ENCODE data around the gene CFAP100.

The CFAP100 gene

DNA sequence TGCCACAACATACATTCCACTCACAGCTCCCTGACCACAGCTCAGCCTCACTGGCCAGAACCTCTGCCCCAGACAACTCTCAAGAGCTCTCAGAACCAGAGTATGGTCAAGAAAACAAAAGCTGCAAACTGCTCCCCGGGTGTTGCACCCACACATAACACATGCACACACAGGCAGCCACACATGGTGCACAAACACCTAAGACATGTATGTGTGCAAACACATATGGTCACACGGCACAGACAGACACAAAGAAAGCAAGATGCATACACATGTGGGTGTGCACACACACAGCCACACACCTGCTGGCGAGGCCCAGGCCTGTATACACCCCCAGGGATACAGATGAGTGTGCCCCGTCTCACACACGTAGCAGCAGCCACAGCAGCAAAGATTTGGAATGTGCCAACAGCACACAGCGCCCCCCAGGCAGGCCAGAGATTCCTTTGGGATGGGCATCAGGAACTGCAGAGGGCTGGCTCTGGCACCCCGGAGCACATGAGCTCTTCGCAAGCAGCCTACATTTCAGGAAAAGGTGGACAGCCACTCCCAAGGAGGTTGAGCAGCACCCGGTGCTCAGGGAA, 44.1 kb upstream of the CFAP100 start:
- Histone ChIP-seq H3K27me3 (ENCODE audit: control insufficient read depth in 5 of 5, insufficient read depth in 4 of 5, low read length in 5 of 5) (no peaks in the 10 kb centered on the region), H3K9me3 (ENCODE audit: control insufficient read depth in 5 of 5, low read length in 5 of 5) (no peaks in the 10 kb centered on the region), H3K4me1 (ENCODE audit: control insufficient read depth in 5 of 5, insufficient read depth in 5 of 5, low read length in 5 of 5) (peaks cover 11 to 98% (median 80%) of the 10 kb centered on the region in 5 donors), H3K9ac (ENCODE audit: low read length in 5 of 5) (peak overlapping the region in 1 of 5 donors; percentile 20), H3K4me3 (ENCODE audit: low read depth in 1 of 5, low read length in 5 of 5) (no peak overlapping the region), H3K36me3 (ENCODE audit: control insufficient read depth in 5 of 5, insufficient read depth in 5 of 5, low read length in 5 of 5) (peaks cover 0 to 34% (median 20%) of the 10 kb centered on the region in 5 donors), H3K27ac (ENCODE audit: low read depth, low read length) (peak overlapping the region; percentile 93)

DNA sequence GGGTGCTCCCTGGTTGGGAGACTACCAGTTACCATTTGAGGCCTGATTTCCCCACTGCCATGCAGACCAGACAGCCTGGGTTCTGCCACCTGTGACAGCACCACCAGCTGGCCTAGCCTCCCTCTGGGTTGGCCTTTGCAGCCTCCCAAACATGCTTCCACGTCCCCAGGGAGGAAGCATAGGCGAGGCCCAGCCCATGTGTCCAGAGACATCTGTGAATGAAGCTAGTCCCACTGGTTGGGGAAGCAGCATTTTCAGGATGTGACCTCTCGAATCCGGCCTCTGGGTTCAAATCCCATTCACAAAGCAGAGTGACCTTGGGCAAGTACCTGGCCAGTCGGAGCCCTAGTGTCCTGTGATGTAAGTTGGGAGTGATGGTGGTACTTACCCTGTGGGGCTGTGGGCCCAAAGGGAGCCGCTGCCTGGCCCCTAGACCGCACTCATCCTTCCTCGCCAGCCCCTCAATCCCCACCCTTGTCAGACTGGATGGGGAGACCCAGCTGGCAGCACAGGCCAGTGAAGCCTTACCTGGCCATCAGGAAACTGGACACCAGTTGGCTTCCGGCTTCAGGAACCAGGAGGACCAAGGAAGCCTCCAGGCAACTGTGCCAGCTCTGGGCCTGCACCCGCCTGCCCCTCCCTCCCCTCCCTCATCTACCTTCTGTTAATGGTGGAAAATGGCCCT, 43.5 kb upstream of the CFAP100 start:
- Histone ChIP-seq H3K4me1 (ENCODE audit: control insufficient read depth in 5 of 5, insufficient read depth in 5 of 5, low read length in 5 of 5) (peaks cover 11 to 99% (median 82%) of the 10 kb centered on the region in 5 donors), H3K9ac (ENCODE audit: low read length in 5 of 5) (peak overlapping the region in 1 of 5 donors; percentile 20), H3K4me3 (ENCODE audit: low read depth in 1 of 5, low read length in 5 of 5) (no peak overlapping the region), H3K9me3 (ENCODE audit: control insufficient read depth in 5 of 5, low read length in 5 of 5) (no peaks in the 10 kb centered on the region), H3K27me3 (ENCODE audit: control insufficient read depth in 5 of 5, insufficient read depth in 4 of 5, low read length in 5 of 5) (no peaks in the 10 kb centered on the region), H3K27ac (ENCODE audit: low read depth, low read length) (peak overlapping the region; percentile 93), H3K36me3 (ENCODE audit: control insufficient read depth in 5 of 5, insufficient read depth in 5 of 5, low read length in 5 of 5) (peaks cover 0 to 29% (median 18%) of the 10 kb centered on the region in 5 donors)

DNA sequence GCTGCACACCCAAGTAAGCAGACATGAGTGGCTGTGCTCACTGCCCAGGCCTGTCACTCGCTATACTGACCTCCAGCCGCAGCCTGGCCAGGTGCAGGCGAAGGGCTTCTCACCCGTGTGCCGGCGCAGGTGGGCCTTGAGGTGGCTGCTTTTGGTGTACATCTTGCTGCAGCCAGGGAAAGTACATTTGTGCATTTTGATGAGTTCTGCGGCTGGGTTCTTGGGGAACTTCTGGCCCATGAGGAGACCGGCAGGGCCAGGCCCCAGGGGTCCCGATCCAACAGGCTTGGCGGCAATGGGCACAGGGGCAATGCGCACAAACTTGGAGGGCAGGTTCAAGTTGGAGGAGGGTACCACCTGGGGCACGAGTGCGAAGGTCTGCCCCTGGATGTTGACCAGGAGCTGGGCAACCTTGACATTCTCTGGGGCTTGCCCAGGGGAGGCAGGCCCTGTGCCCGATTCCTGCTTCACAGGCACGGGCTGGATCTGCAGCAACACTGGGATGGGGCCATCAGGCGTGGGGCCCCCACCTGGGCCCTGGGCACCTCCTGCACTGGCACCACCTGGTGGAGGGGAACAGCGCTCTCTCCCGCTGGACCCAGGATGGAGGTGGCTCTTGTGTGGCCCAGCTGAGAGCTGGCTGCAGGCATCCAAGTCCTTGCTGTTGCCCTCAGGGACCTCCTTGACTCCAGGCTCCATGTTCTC, 42.8 kb upstream of the CFAP100 start:
- no peaks in the 10 kb centered on the region for H3K27me3 ChIP-seq (ENCODE audit: control insufficient read depth in 5 of 5, insufficient read depth in 4 of 5, low read length in 5 of 5)
- peaks cover 11 to 96% (median 81%) of the 10 kb centered on the region in 5 donors for H3K4me1 ChIP-seq (ENCODE audit: control insufficient read depth in 5 of 5, insufficient read depth in 5 of 5, low read length in 5 of 5)
- peaks cover 0 to 26% (median 15%) of the 10 kb centered on the region in 5 donors for H3K36me3 ChIP-seq (ENCODE audit: control insufficient read depth in 5 of 5, insufficient read depth in 5 of 5, low read length in 5 of 5)
- H3K4me3 ChIP-seq (ENCODE audit: low read depth in 1 of 5, low read length in 5 of 5): no peak overlapping the region
- peak overlapping the region in 1 of 5 donors; percentile 52 for H3K9ac ChIP-seq (ENCODE audit: low read length in 5 of 5)
- no peaks in the 10 kb centered on the region for H3K9me3 ChIP-seq (ENCODE audit: control insufficient read depth in 5 of 5, low read length in 5 of 5)
- H3K27ac ChIP-seq (ENCODE audit: low read depth, low read length): peak overlapping the region; percentile 93

GRCh38 chr3:126352476-126353454, 41.9 kb upstream of the CFAP100 start:
- H3K27me3 ChIP-seq (ENCODE audit: control insufficient read depth in 5 of 5, insufficient read depth in 4 of 5, low read length in 5 of 5): no peaks in the 10 kb centered on the region
- H3K36me3 ChIP-seq (ENCODE audit: control insufficient read depth in 5 of 5, insufficient read depth in 5 of 5, low read length in 5 of 5): peaks cover 0 to 21% (median 13%) of the 10 kb centered on the region in 5 donors
- H3K4me1 ChIP-seq (ENCODE audit: control insufficient read depth in 5 of 5, insufficient read depth in 5 of 5, low read length in 5 of 5): peaks cover 11 to 92% (median 81%) of the 10 kb centered on the region in 5 donors
- H3K9me3 ChIP-seq (ENCODE audit: control insufficient read depth in 5 of 5, low read length in 5 of 5): no peaks in the 10 kb centered on the region
- H3K27ac ChIP-seq (ENCODE audit: low read depth, low read length): peak overlapping the region; percentile 93
- peak overlapping the region in 1 of 5 donors; percentile 52 for H3K9ac ChIP-seq (ENCODE audit: low read length in 5 of 5)
- no peak overlapping the region for H3K4me3 ChIP-seq (ENCODE audit: low read depth in 1 of 5, low read length in 5 of 5)

- Histone ChIP-seq H3K4me3 (ENCODE audit: low read depth in 1 of 5, low read length in 5 of 5) (peak overlapping the region in 1 of 5 donors; percentile 32), H3K27ac (ENCODE audit: low read depth, low read length) (peak overlapping the region; percentile 93), H3K4me1 (ENCODE audit: control insufficient read depth in 5 of 5, insufficient read depth in 5 of 5, low read length in 5 of 5) (peaks cover 11 to 92% (median 83%) of the 10 kb centered on the region in 5 donors), H3K9me3 (ENCODE audit: control insufficient read depth in 5 of 5, low read length in 5 of 5) (no peaks in the 10 kb centered on the region), H3K27me3 (ENCODE audit: control insufficient read depth in 5 of 5, insufficient read depth in 4 of 5, low read length in 5 of 5) (no peaks in the 10 kb centered on the region), H3K9ac (ENCODE audit: low read length in 5 of 5) (peak overlapping the region in 4 of 5 donors; percentile 22 to 53 (median 40)), H3K36me3 (ENCODE audit: control insufficient read depth in 5 of 5, insufficient read depth in 5 of 5, low read length in 5 of 5) (peaks cover 0 to 21% (median 13%) of the 10 kb centered on the region in 5 donors)
Measured at GRCh38 chr3:126353694-126354321, 40.9 kb upstream of the CFAP100 start.

GRCh38 chr3:126354776-126355175, 39.9 kb upstream of the CFAP100 start:
- Histone ChIP-seq H3K27ac (ENCODE audit: low read depth, low read length) (peak overlapping the region; percentile 93), H3K4me3 (ENCODE audit: low read depth in 1 of 5, low read length in 5 of 5) (peak overlapping the region in 1 of 5 donors; percentile 22), H3K36me3 (ENCODE audit: control insufficient read depth in 5 of 5, insufficient read depth in 5 of 5, low read length in 5 of 5) (peaks cover 0 to 21% (median 13%) of the 10 kb centered on the region in 5 donors), H3K27me3 (ENCODE audit: control insufficient read depth in 5 of 5, insufficient read depth in 4 of 5, low read length in 5 of 5) (no peaks in the 10 kb centered on the region), H3K9me3 (ENCODE audit: control insufficient read depth in 5 of 5, low read length in 5 of 5) (peaks cover 0 to 2% (median 0%) of the 10 kb centered on the region in 5 donors), H3K4me1 (ENCODE audit: control insufficient read depth in 5 of 5, insufficient read depth in 5 of 5, low read length in 5 of 5) (peaks cover 11 to 84% (median 76%) of the 10 kb centered on the region in 5 donors), H3K9ac (ENCODE audit: low read length in 5 of 5) (peak overlapping the region in 3 of 5 donors; percentile 56 to 78 (median 73))

DNA sequence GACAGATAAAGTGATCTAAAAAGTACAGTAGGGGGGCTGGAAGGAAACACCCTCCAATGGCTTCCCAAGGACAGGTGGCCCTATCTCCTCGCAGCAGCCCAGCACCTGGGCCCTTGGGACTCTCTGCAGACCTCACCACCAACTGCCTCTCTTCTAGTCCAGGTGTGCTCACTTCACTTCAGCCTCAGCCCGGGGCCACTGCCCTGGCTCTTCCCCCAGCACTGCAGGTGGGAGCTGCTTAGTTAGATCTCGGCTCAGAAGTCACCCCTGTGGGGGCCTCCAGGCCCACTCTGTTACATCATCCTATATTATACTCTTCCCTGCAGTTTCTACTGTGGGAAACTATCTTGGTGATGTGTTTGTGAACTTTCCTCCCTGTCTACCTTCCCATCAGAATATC, 39.5 kb upstream of the CFAP100 start:
- Histone ChIP-seq H3K36me3 (ENCODE audit: control insufficient read depth in 5 of 5, insufficient read depth in 5 of 5, low read length in 5 of 5) (peaks cover 0 to 21% (median 13%) of the 10 kb centered on the region in 5 donors), H3K4me3 (ENCODE audit: low read depth in 1 of 5, low read length in 5 of 5) (peak overlapping the region; percentile 56 to 84 (median 74)), H3K4me1 (ENCODE audit: control insufficient read depth in 5 of 5, insufficient read depth in 5 of 5, low read length in 5 of 5) (peaks cover 9 to 79% (median 71%) of the 10 kb centered on the region in 5 donors), H3K9me3 (ENCODE audit: control insufficient read depth in 5 of 5, low read length in 5 of 5) (peaks cover 0 to 2% (median 0%) of the 10 kb centered on the region in 5 donors), H3K9ac (ENCODE audit: low read length in 5 of 5) (peak overlapping the region in 4 of 5 donors; percentile 56 to 78 (median 71)), H3K27me3 (ENCODE audit: control insufficient read depth in 5 of 5, insufficient read depth in 4 of 5, low read length in 5 of 5) (peaks cover 0 to 2% (median 0%) of the 10 kb centered on the region in 5 donors), H3K27ac (ENCODE audit: low read depth, low read length) (peak overlapping the region; percentile 93)

DNA sequence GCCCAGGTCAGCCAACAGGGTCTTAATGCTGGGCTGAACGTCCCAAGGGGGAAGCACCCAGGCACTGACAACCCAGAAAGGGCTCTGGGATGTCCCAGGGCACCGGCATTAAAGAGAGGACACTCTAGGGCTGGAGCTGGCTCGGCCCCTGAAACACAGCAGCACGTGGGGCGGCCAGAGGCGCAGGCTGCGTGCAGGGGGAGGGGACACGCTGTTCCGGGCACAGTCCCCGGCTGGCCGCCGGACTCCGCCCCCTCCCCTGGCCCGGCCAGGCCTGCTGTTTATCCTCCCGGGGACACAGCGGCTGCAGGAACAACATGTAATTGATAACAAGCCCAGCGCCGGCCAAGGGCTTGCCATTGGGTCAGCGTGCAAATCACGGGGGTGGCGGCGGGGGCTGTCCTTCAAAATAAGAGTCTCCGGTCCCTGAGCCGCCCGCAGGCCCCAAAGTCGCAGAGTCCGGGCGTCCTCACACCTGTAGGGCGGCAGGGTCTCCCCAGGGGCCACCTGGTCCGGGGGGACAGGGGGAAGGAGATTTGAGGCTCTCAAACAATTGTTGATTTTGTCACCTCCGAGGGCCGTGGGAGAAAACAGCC, 38.8 kb upstream of the CFAP100 start:
- Histone ChIP-seq H3K27me3 (ENCODE audit: control insufficient read depth in 5 of 5, insufficient read depth in 4 of 5, low read length in 5 of 5) (peaks cover 0 to 9% (median 0%) of the 10 kb centered on the region in 5 donors), H3K36me3 (ENCODE audit: control insufficient read depth in 5 of 5, insufficient read depth in 5 of 5, low read length in 5 of 5) (peaks cover 0 to 17% (median 13%) of the 10 kb centered on the region in 5 donors), H3K9ac (ENCODE audit: low read length in 5 of 5) (peak overlapping the region; percentile 68 to 84 (median 71)), H3K4me3 (ENCODE audit: low read depth in 1 of 5, low read length in 5 of 5) (peak overlapping the region; percentile 56 to 84 (median 74)), H3K27ac (ENCODE audit: low read depth, low read length) (peak overlapping the region; percentile 93), H3K4me1 (ENCODE audit: control insufficient read depth in 5 of 5, insufficient read depth in 5 of 5, low read length in 5 of 5) (peaks cover 9 to 73% (median 65%) of the 10 kb centered on the region in 5 donors), H3K9me3 (ENCODE audit: control insufficient read depth in 5 of 5, low read length in 5 of 5) (peaks cover 0 to 2% (median 0%) of the 10 kb centered on the region in 5 donors)
